ENCODE results near the gene MALAT1.

GRCh38 chr11:65530157-65530496, 31.3 kb downstream of the MALAT1 start:
- TF ChIP-seq USF1 (IDR thresholded peaks at IDR 0.05) = no peak
- no peak for TF ChIP-seq TEAD4 (IDR thresholded peaks at IDR 0.05)
